Transverse colon (tissue), 4 donors: Measurements from ENCODE around the gene RABGAP1L. TPM values are rescaled to one million over a fixed set of nuclear protein-coding genes. Genes with fewer than 3 reads are reported as not detected.

Experiments used
- DNase-seq: peaks from one replicate; pipeline ENCODE4 v3.0.0-alpha.2; 2019
- H3K27ac ChIP-seq, 4 donors: fragments of 200-600 bp; sonication (generic); 2 replicates each; pipeline ENCODE4 v1.5.1; 2016 to 2018; ENCODE audit warnings: inconsistent platforms in 4 of 4
- H3K27me3 ChIP-seq: fragments of 200-600 bp; sonication (generic); 2 replicates; pipeline ENCODE4 v1.5.1; 2017; ENCODE audit warnings: inconsistent platforms
- H3K36me3 ChIP-seq, 4 donors: fragments of 200-600 bp; sonication (generic); 2 replicates each; pipeline ENCODE4 v1.5.1; 2017 to 2019; ENCODE audit warnings: inconsistent platforms in 4 of 4
- H3K4me1 ChIP-seq, 4 donors: fragments of 200-600 bp; sonication (generic); 2 replicates each; pipeline ENCODE4 v1.5.1; 2017 to 2020; ENCODE audit warnings: inconsistent platforms in 4 of 4
- H3K4me3 ChIP-seq, 4 donors: fragments of 200-600 bp; sonication (generic); 1 replicate in 1 of 4; 2 replicates in 3 of 4; pipeline versions ENCODE4 v1.5.1 to v1.6.1; 2017 to 2019; ENCODE audit warnings: inconsistent platforms in 4 of 4
- H3K9me3 ChIP-seq, 2 donors: fragments of 200-600 bp; sonication (generic); 2 replicates each; pipeline ENCODE4 v1.5.1; 2017 to 2019; ENCODE audit warnings: inconsistent platforms in 2 of 2
- EP300 ChIP-seq: sonication (generic); formaldehyde crosslinking; IDR thresholded peaks from one replicate; pipeline ENCODE4 v1.6.1; 2017; ENCODE audit warnings: antibody characterized with exemption, low read depth
- POLR2A ChIP-seq: fragments of 450-650 bp; IDR thresholded peaks from one replicate; pipeline ENCODE4 v1.6.1; 2016; ENCODE audit warnings: antibody characterized with exemption, mild to moderate bottlenecking, moderate library complexity
- POLR2AphosphoS5 ChIP-seq, 3 donors: sonication (generic); formaldehyde crosslinking; IDR thresholded peaks; one replicate each; pipeline ENCODE4 v1.6.1; 2016; ENCODE audit warnings: antibody characterized with exemption in 3 of 3
- WGBS, 2 donors: methylation state at CpG; one replicate each; pipeline ENCODE4 v1.1.5; 2018; ENCODE audit warnings: low coverage in 1 of 2; 5-methylcytosine and 5-hydroxymethylcytosine counted together
- in situ Hi-C, 4 donors: fragments of 200-750 bp; cut with MboI; loops; one replicate each; pipeline versions ENCODE4 v1.15.0 to v1.15.1; 2017; ENCODE audit warnings: low sequenced_read_pairs in 3 of 4, low pct_ligation_motif_present in 1 of 4, low pct_unique_long_range_greater_than_20kb in 1 of 4
- intact Hi-C: fragments of 100-400 bp; cut with DNase I; formaldehyde crosslinking; loops from one replicate; pipeline ENCODE4 v1.15.1; 2023; ENCODE audit warnings: low total_unique reads
- total RNA-seq, 4 donors: library from RNA; depleted of rRNA; stranded (reverse); fragments of >200 nt; gene quantifications; one replicate each; pipeline ENCODE4 v1.1.0, GENCODE V29; 2016
- TF ChIP-seq, protein P1 (sequence below), 5 experiments: fragments of 200-600 bp in 3 of 5; fragments of 450-650 bp in 2 of 5; sonication (generic) in 3 of 5; IDR thresholded peaks; 1 replicate in 2 of 5; 2 replicates in 3 of 5; pipeline ENCODE4 v1.5.1; 2016 to 2017; ENCODE audit warnings: antibody characterized with exemption in 5 of 5, inconsistent platforms in 3 of 5, mild to moderate bottlenecking in 2 of 5, moderate library complexity in 1 of 5

RABGAP1L gene
- total RNA-seq, 4 donors from 2014 or later: 68.9 to 127 (median 99.9) TPM

DNA sequence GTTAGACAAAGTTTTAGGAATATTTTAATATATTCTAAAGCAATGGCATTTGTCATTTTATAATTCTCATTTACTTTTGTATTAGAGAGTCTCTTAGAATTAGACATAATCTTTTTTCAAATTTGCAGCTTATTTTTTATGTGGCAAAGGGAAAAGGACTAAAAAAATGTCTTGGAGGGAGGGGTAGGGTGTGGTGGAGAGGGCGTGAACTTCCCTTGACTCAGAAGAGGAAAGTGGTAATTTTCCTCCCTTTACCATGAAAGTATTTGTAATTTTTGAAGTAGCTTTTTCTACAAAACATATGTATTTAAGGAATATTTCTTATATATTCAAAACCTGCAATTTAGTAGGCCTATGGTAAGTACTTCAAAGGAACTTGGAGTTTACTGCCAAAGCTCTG is 6.9 kb upstream of the RABGAP1L start:
- no peaks in the 10 kb centered on the region for H3K27me3 ChIP-seq
- TF ChIP-seq, protein P1, sequence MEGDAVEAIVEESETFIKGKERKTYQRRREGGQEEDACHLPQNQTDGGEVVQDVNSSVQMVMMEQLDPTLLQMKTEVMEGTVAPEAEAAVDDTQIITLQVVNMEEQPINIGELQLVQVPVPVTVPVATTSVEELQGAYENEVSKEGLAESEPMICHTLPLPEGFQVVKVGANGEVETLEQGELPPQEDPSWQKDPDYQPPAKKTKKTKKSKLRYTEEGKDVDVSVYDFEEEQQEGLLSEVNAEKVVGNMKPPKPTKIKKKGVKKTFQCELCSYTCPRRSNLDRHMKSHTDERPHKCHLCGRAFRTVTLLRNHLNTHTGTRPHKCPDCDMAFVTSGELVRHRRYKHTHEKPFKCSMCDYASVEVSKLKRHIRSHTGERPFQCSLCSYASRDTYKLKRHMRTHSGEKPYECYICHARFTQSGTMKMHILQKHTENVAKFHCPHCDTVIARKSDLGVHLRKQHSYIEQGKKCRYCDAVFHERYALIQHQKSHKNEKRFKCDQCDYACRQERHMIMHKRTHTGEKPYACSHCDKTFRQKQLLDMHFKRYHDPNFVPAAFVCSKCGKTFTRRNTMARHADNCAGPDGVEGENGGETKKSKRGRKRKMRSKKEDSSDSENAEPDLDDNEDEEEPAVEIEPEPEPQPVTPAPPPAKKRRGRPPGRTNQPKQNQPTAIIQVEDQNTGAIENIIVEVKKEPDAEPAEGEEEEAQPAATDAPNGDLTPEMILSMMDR (IDR thresholded peaks at IDR 0.05): no peak
- TF ChIP-seq EP300 (no peak), POLR2AphosphoS5 (IDR thresholded peaks at IDR 0.05) (no peak), POLR2A (no peak)
- H3K4me3 ChIP-seq: no peak overlapping the region
- no peaks in the 10 kb centered on the region for H3K36me3 ChIP-seq
- no peaks in the 10 kb centered on the region for H3K9me3 ChIP-seq
- intact Hi-C loops (no loop called here), in situ Hi-C loops (no loop called here)
- H3K4me1 ChIP-seq: peaks cover 0 to 6% (median 5%) of the 10 kb centered on the region in 4 donors
- H3K27ac ChIP-seq: no peak overlapping the region
- no peak for DNase-seq
- WGBS, 2 donors: 31 to 52% methylated on average over 1 of the region's 1 CpG

DNA sequence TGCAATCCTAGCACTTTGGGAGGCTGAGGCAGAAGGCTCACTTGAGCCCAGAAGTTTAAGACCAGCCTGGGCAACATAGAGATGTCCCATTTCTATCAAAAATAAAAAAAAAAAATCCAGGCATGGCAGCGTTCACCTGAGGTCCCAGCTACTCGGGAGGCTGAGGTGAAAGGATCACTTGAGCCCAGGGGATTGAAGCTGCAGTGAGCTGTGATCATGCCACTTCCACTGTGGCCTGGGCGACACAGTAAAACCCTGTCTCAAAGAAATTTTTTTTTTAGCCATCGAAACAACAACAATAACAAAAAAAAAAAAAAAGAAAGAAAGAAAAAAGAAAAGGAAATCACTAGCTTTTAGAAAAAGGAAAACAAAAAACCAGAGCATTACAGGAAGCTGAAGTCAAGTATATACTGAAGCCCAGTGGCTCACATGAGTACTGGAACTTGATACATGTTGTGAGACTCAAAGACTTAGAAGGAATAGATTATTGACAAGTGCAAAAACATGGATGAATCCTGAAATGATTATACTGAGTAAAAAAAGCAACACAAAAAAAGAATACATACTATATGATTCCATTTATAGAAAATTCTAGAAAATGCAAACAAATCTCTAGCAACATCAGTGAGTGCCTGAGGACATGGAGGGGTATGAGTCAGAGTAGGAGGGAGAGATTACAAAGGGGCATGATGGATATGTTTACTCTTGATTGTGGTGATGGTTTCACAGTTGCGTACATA is 6.1 kb upstream of the RABGAP1L start:
- peaks cover 3 to 9% (median 6%) of the 10 kb centered on the region in 4 donors for H3K4me1 ChIP-seq
- H3K27ac ChIP-seq: no peak overlapping the region
- 78 to 79% methylated on average over 5 of the region's 5 CpGs for WGBS, 2 donors
- TF ChIP-seq, protein P1 (IDR thresholded peaks at IDR 0.05): no peak
- TF ChIP-seq POLR2AphosphoS5 (IDR thresholded peaks at IDR 0.05) (no peak), EP300 (no peak), POLR2A (no peak)
- in situ Hi-C loops (no loop called here), intact Hi-C loops (no loop called here)
- DNase-seq: no peak
- no peaks in the 10 kb centered on the region for H3K36me3 ChIP-seq
- no peaks in the 10 kb centered on the region for H3K27me3 ChIP-seq
- H3K4me3 ChIP-seq: no peak overlapping the region
- H3K9me3 ChIP-seq: no peaks in the 10 kb centered on the region

DNA sequence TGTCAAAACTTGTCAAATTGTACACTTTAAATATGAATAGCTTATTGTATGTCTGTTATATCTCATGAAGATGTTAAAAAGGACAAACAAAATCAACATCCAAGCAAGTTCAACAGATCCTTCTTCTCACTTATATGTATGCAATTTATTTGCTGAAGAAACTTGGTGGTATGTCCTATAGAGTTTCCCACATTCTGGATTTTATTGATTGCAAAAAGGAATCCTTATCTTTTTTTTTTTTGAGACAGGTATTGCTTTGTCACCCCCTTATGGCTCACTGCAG is 5.6 kb upstream of the RABGAP1L start:
- H3K27ac ChIP-seq: no peak overlapping the region
- intact Hi-C loops (no loop called here), in situ Hi-C loops (no loop called here)
- TF ChIP-seq EP300 (no peak), POLR2AphosphoS5 (IDR thresholded peaks at IDR 0.05) (no peak), POLR2A (no peak)
- TF ChIP-seq, protein P1 (IDR thresholded peaks at IDR 0.05): no peak
- no peaks in the 10 kb centered on the region for H3K27me3 ChIP-seq
- H3K4me1 ChIP-seq: peaks cover 4 to 14% (median 8%) of the 10 kb centered on the region in 4 donors
- no peaks in the 10 kb centered on the region for H3K36me3 ChIP-seq
- H3K4me3 ChIP-seq: no peak overlapping the region
- no peaks in the 10 kb centered on the region for H3K9me3 ChIP-seq
- no peak for DNase-seq

DNA sequence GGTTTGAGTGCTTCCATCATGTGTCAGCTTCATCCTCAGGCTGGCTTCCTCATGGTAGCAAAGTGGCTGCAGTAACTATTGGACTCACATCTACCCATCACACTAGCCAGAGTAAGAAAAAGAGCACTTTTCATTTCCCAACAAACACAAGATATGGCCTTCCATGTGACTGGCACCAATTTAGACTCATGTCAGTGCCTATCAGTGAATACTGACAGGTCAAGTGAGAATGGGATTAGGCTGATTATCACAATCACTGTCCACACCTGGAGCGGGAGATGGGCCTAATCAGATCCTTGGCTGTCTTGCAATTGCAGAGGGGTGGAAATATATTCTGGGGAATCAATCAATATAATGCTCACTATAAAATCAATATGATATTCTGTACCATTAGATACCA is 2.9 kb upstream of the RABGAP1L start:
- intact Hi-C loops: no loop called here
- 80 to 96% methylated on average over 1 of the region's 1 CpG for WGBS, 2 donors

More for the DNA sequence above, 2.9 kb upstream of the RABGAP1L start:
- Histone ChIP-seq H3K27me3 (no peaks in the 10 kb centered on the region), H3K36me3 (no peaks in the 10 kb centered on the region), H3K27ac (no peak overlapping the region), H3K4me1 (peaks cover 13 to 23% (median 14%) of the 10 kb centered on the region in 4 donors), H3K4me3 (no peak overlapping the region), H3K9me3 (no peaks in the 10 kb centered on the region)
- in situ Hi-C loops: no loop called here
- no peak for DNase-seq
- TF ChIP-seq, protein P1 (IDR thresholded peaks at IDR 0.05): no peak
- TF ChIP-seq EP300 (no peak), POLR2AphosphoS5 (IDR thresholded peaks at IDR 0.05) (no peak), POLR2A (no peak)
